Tibial artery (tissue), 4 donors: ENCODE data around the gene BEND7.

ENCODE experiments used
- DNase-seq, 2 donors: peaks; one replicate each; pipeline ENCODE4 v3.0.0-alpha.2; 2019
- H3K27ac ChIP-seq, 2 donors: fragments of 200-600 bp; sonication (generic) in 1 of 2; 1 replicate in 1 of 2; 2 replicates in 1 of 2; pipeline ENCODE4 v1.5.1; 2018 to 2019; ENCODE audit warnings: mild to moderate bottlenecking in 1 of 2
- H3K27me3 ChIP-seq, 2 donors: fragments of 200-600 bp; sonication (generic) in 1 of 2; one replicate each; pipeline versions ENCODE4 v1.5.1 to v1.6.0; 2016 to 2019
- H3K36me3 ChIP-seq, 3 donors: fragments of 200-600 bp; sonication (generic) in 2 of 3; one replicate each; pipeline ENCODE4 v1.5.1; 2016 to 2019; ENCODE audit warnings: mild to moderate bottlenecking in 2 of 3
- H3K4me1 ChIP-seq, 4 donors: fragments of 200-600 bp; sonication (generic) in 2 of 4; 1 replicate in 3 of 4; 2 replicates in 1 of 4; pipeline ENCODE4 v1.5.1; 2016 to 2019
- H3K4me3 ChIP-seq, 2 donors: fragments of 200-600 bp; sonication (generic) in 1 of 2; 1 replicate in 1 of 2; 2 replicates in 1 of 2; pipeline ENCODE4 v1.5.1; 2018 to 2019; ENCODE audit warnings: mild to moderate bottlenecking in 2 of 2
- H3K9me3 ChIP-seq, 3 donors: fragments of 200-600 bp; sonication (generic) in 1 of 3; one replicate each; pipeline ENCODE4 v1.5.1; 2016 to 2019
- intact Hi-C: fragments of 100-400 bp; cut with DNase I; formaldehyde crosslinking; loops from one replicate; pipeline ENCODE4 v1.15.0; 2023; ENCODE audit warnings: low total_unique reads
- TF ChIP-seq, protein P1 (sequence below), 2 experiments: fragments of 200-600 bp in 1 of 2; fragments of 450-650 bp in 1 of 2; IDR thresholded peaks; one replicate each; pipeline ENCODE4 v1.5.1; 2017 to 2019; ENCODE audit warnings: antibody characterized with exemption in 2 of 2, mild to moderate bottlenecking in 1 of 2, moderate library complexity in 1 of 2

The BEND7 gene

DNA sequence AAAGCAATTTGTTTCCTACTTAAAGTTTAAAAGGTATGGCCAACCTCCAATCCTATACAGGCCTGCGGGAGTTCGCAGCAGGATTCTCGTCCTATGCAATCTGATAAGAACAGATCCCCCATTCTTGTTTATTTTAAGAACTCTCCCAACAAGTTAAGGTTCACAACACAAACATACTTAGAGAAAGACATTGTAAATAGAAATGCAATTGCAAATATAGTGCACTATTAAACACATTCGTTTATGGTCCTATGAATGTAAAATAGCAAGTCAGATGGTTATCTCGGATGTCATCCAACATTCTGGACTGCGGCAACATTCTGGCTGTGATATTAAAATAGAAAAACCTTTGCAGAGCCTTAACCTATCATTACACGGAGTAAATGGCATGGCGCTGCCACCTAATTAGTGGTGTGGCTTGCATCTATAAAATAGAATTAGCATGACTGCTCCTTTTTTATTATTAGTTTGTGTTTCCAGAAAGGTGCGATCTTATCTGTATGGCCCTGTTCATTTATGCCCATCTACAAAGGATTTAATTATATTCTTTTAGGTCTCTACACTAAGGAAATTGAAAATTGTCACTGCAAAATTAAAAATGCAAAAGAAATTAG is 37.0 kb downstream of the BEND7 start:
- no peaks in the 10 kb centered on the region for H3K4me1 ChIP-seq
- no peaks in the 10 kb centered on the region for H3K9me3 ChIP-seq
- TF ChIP-seq, protein P1, sequence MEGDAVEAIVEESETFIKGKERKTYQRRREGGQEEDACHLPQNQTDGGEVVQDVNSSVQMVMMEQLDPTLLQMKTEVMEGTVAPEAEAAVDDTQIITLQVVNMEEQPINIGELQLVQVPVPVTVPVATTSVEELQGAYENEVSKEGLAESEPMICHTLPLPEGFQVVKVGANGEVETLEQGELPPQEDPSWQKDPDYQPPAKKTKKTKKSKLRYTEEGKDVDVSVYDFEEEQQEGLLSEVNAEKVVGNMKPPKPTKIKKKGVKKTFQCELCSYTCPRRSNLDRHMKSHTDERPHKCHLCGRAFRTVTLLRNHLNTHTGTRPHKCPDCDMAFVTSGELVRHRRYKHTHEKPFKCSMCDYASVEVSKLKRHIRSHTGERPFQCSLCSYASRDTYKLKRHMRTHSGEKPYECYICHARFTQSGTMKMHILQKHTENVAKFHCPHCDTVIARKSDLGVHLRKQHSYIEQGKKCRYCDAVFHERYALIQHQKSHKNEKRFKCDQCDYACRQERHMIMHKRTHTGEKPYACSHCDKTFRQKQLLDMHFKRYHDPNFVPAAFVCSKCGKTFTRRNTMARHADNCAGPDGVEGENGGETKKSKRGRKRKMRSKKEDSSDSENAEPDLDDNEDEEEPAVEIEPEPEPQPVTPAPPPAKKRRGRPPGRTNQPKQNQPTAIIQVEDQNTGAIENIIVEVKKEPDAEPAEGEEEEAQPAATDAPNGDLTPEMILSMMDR (IDR thresholded peaks at IDR 0.05), result no peak
- DNase-seq, result no peak
- no peak overlapping the region for H3K4me3 ChIP-seq
- H3K27me3 ChIP-seq, result no peaks in the 10 kb centered on the region
- intact Hi-C loops, result no loop called here
- peaks cover 19 to 73% (median 50%) of the 10 kb centered on the region in 3 donors for H3K36me3 ChIP-seq
- no peak overlapping the region for H3K27ac ChIP-seq

- TF ChIP-seq, protein P1 (IDR thresholded peaks at IDR 0.05), result no peak
- no peaks in the 10 kb centered on the region for H3K4me1 ChIP-seq
- peaks cover 11 to 67% (median 42%) of the 10 kb centered on the region in 3 donors for H3K36me3 ChIP-seq
- intact Hi-C loops, result no loop called here
- H3K27me3 ChIP-seq, result no peaks in the 10 kb centered on the region
- no peak for DNase-seq
- no peak overlapping the region for H3K4me3 ChIP-seq
- H3K27ac ChIP-seq, result no peak overlapping the region
- H3K9me3 ChIP-seq, result no peaks in the 10 kb centered on the region
These were observed 38.3 kb downstream of the BEND7 start for GRCh38 chr10:13490503-13490902.

- H3K27ac ChIP-seq, result no peak overlapping the region
- no peaks in the 10 kb centered on the region for H3K27me3 ChIP-seq
- no peaks in the 10 kb centered on the region for H3K4me1 ChIP-seq
- H3K9me3 ChIP-seq, result no peaks in the 10 kb centered on the region
- no peak for DNase-seq
- TF ChIP-seq, protein P1 (IDR thresholded peaks at IDR 0.05), result no peak
- H3K4me3 ChIP-seq, result no peak overlapping the region
- intact Hi-C loops, result no loop called here
- H3K36me3 ChIP-seq, result peaks cover 11 to 57% (median 42%) of the 10 kb centered on the region in 3 donors
These were observed 39.7 kb downstream of the BEND7 start for GRCh38 chr10:13489035-13489599.

DNA sequence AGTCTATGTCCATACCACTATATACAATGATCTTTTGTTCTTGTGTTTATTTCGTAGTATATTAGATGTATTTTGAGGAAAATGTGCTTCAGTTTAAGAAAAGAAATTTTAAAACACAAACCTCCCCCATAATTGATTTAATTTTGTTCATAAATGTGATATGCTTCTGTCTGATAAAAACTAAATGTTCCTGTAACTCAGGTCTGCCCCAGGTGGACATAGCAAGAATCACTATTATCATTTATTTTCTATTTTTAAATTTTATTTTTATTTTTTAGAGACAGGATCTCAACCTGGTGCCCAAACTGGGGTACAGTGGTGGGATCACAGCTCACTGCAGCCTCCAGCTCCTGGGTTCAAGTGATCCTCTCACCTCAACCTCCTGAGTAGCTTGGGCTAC is 43.2 kb downstream of the BEND7 start:
- TF ChIP-seq, protein P1 (IDR thresholded peaks at IDR 0.05), result no peak
- peaks cover 9 to 58% (median 46%) of the 10 kb centered on the region in 3 donors for H3K36me3 ChIP-seq
- intact Hi-C loops, result no loop called here
- no peaks in the 10 kb centered on the region for H3K9me3 ChIP-seq
- no peaks in the 10 kb centered on the region for H3K4me1 ChIP-seq
- DNase-seq, result no peak
- H3K27me3 ChIP-seq, result no peaks in the 10 kb centered on the region
- H3K27ac ChIP-seq, result no peak overlapping the region
- H3K4me3 ChIP-seq, result no peak overlapping the region

DNA sequence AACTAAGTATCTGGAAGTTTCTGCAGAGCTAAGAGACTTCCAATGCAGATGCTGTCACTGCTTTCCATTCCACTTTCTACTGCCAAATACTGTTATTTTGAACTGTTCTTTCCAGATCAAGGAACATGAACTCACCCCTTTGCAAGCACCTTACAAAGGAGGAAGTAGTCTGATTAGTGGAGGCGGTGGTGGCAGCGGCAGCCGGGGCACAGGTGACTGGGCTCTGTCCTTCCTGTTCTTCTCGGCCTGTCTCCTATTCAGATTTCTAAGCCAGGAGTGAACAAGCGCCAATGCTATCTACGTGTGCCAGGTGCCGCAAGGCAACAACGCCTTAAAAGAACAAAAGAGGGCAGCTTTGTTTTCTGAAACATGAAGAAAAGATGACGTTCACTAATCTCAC is 44.9 kb downstream of the BEND7 start:
- Histone ChIP-seq H3K4me3 (no peak overlapping the region), H3K9me3 (no peaks in the 10 kb centered on the region), H3K27ac (no peak overlapping the region), H3K4me1 (no peaks in the 10 kb centered on the region), H3K27me3 (no peaks in the 10 kb centered on the region), H3K36me3 (peaks cover 16 to 57% (median 40%) of the 10 kb centered on the region in 3 donors)
- intact Hi-C loops, result no loop called here
- TF ChIP-seq, protein P1 (IDR thresholded peaks at IDR 0.05), result no peak
- no peak for DNase-seq
